ENCODE measurements around the gene BBS4. TPM values are rescaled to one million over a fixed set of nuclear protein-coding genes. Genes with fewer than 3 reads are reported as not detected.

BBS4 gene
- total and polyA plus RNA-seq, 10 donors, result 7.5 to 20.7 (median 13.4) TPM

- TF ChIP-seq POLR2AphosphoS5 (IDR thresholded peaks at IDR 0.05) (no peak), POLR2A (IDR thresholded peaks at IDR 0.05) (no peak), CTCF (IDR thresholded peaks at IDR 0.05 in 8 of 11, conservative IDR thresholded peaks at IDR 0.05 in 3 of 11) (no peak)
- DNase-seq, result no peak
- WGBS, 5 donors, result 91 to 97% (median 95%) methylated on average over 6 of the region's 6 CpGs
Measured at GRCh38 chr15:72754096-72754495, 68.1 kb downstream of the BBS4 start.

GRCh38 chr15:72758182-72758581, 72.2 kb downstream of the BBS4 start:
- Histone ChIP-seq H3K27me3 (replicated peaks in 1 of 7) (no peaks in the 10 kb centered on the region), H3K9me3 (no peaks in the 10 kb centered on the region), H3K27ac (no peak overlapping the region), H3K36me3 (peaks cover 6 to 100% (median 87%) of the 10 kb centered on the region in 6 donors), H3K4me3 (no peak overlapping the region), H3K4me1 (peaks cover 0 to 11% (median 3%) of the 10 kb centered on the region in 6 donors)
- WGBS, 5 donors, result 79 to 85% (median 83%) methylated on average over 3 of the region's 3 CpGs
- TF ChIP-seq POLR2AphosphoS5 (IDR thresholded peaks at IDR 0.05) (no peak), CTCF (IDR thresholded peaks at IDR 0.05 in 8 of 11, conservative IDR thresholded peaks at IDR 0.05 in 3 of 11) (no peak), POLR2A (IDR thresholded peaks at IDR 0.05) (no peak)
- DNase-seq, result no peak
- intact Hi-C loops (cut with DNase I; ENCODE audit: low total_unique reads), result no loop called here

More at GRCh38 chr15:72754096-72754495, 68.1 kb downstream of the BBS4 start:
- Histone ChIP-seq H3K36me3 (peaks cover 6 to 100% (median 78%) of the 10 kb centered on the region in 6 donors), H3K9me3 (no peaks in the 10 kb centered on the region), H3K4me1 (peaks cover 0 to 35% (median 19%) of the 10 kb centered on the region in 6 donors), H3K27me3 (replicated peaks in 1 of 7) (no peaks in the 10 kb centered on the region), H3K4me3 (no peak overlapping the region), H3K27ac (no peak overlapping the region)
- intact Hi-C loops (cut with DNase I; ENCODE audit: low total_unique reads), result no loop called here

GRCh38 chr15:72760590-72761260, 74.7 kb downstream of the BBS4 start:
- Histone ChIP-seq H3K36me3 (peaks cover 8 to 100% (median 69%) of the 10 kb centered on the region in 6 donors), H3K27me3 (replicated peaks in 1 of 7) (no peaks in the 10 kb centered on the region), H3K4me3 (no peak overlapping the region), H3K9me3 (no peaks in the 10 kb centered on the region), H3K4me1 (peaks cover 0 to 15% (median 0%) of the 10 kb centered on the region in 6 donors), H3K27ac (no peak overlapping the region)
- intact Hi-C loops (cut with DNase I; ENCODE audit: low total_unique reads), result no loop called here
- WGBS, 5 donors, result 96 to 98% (median 96%) methylated on average over 5 of the region's 5 CpGs
- TF ChIP-seq POLR2AphosphoS5 (IDR thresholded peaks at IDR 0.05) (no peak), POLR2A (IDR thresholded peaks at IDR 0.05) (no peak), CTCF (IDR thresholded peaks at IDR 0.05 in 8 of 11, conservative IDR thresholded peaks at IDR 0.05 in 3 of 11) (no peak)
- DNase-seq, result no peak

- peaks cover 8 to 100% (median 71%) of the 10 kb centered on the region in 6 donors for H3K36me3 ChIP-seq
- 95 to 99% (median 97%) methylated on average over 3 of the region's 3 CpGs for WGBS, 5 donors
- TF ChIP-seq POLR2AphosphoS5 (IDR thresholded peaks at IDR 0.05), result no peak
- TF ChIP-seq POLR2A (IDR thresholded peaks at IDR 0.05), result no peak
- TF ChIP-seq CTCF (IDR thresholded peaks at IDR 0.05 in 8 of 11, conservative IDR thresholded peaks at IDR 0.05 in 3 of 11), result no peak
Measured at GRCh38 chr15:72764656-72765055, 78.6 kb downstream of the BBS4 start.

More at GRCh38 chr15:72764656-72765055, 78.6 kb downstream of the BBS4 start:
- no peak for DNase-seq
- peaks cover 0 to 15% (median 0%) of the 10 kb centered on the region in 6 donors for H3K4me1 ChIP-seq
- H3K27ac ChIP-seq, result no peak overlapping the region
- H3K4me3 ChIP-seq, result no peak overlapping the region
- intact Hi-C loops (cut with DNase I; ENCODE audit: low total_unique reads), result no loop called here
- H3K9me3 ChIP-seq, result peaks cover 0 to 25% (median 21%) of the 10 kb centered on the region in 8 donors
- H3K27me3 ChIP-seq (replicated peaks in 1 of 7), result no peaks in the 10 kb centered on the region
